K562 (cell line): ENCODE measurements around the gene UBE2N. TPM values are rescaled to one million over a fixed set of nuclear protein-coding genes. Genes with fewer than 3 reads are reported as not detected.

Source experiments
- ARHGAP35 ChIP-seq: fragments of 450-650 bp; IDR thresholded peaks from 2 replicates; pipeline ENCODE4 v1.6.1; 2018; ENCODE audit not compliant: partially characterized antibody
- BCL6 ChIP-seq: fragments of 250-450 bp; sonication (Bioruptor Pico); IDR thresholded peaks from 2 replicates; pipeline ENCODE4 v1.4.0; 2020
- BMI1 ChIP-seq: fragments of 150-350 bp; IDR thresholded peaks from 2 replicates; pipeline ENCODE4 v1.6.1; 2014; ENCODE audit warnings: low read length
- CHD4 ChIP-seq: fragments of 200-600 bp; sonication (generic); IDR thresholded peaks from 3 replicates; pipeline ENCODE4 v1.6.1; 2012; ENCODE audit warnings: low read depth, mild to moderate bottlenecking, mixed read lengths, low read length, inconsistent platforms; ENCODE audit not compliant: insufficient read depth, insufficient replicate concordance, poor library complexity, severe bottlenecking
- HDAC1 ChIP-seq, 2 experiments: fragments of 450-650 bp; IDR thresholded peaks; 2 replicates each; pipeline ENCODE4 v1.6.1; 2016 to 2017; ENCODE audit warnings: inconsistent platforms in 1 of 2, mild to moderate bottlenecking in 1 of 2, moderate library complexity in 1 of 2
- HDAC8 ChIP-seq: fragments of 450-650 bp; IDR thresholded peaks from 2 replicates; pipeline ENCODE4 v1.6.1; 2016; ENCODE audit warnings: mild to moderate bottlenecking, missing genetic modification characterization, moderate library complexity, missing compliant biosample characterization
- NCOA4 ChIP-seq: fragments of 450-650 bp; IDR thresholded peaks from 2 replicates; pipeline ENCODE4 v1.6.1; 2018; ENCODE audit warnings: mild to moderate bottlenecking; ENCODE audit not compliant: partially characterized antibody
- OTX1 ChIP-seq: fragments of 450-650 bp; formaldehyde crosslinking; IDR thresholded peaks from 2 replicates; pipeline ENCODE4 v1.4.0; 2022; ENCODE audit warnings: mild to moderate bottlenecking
- PCBP2 ChIP-seq: fragments of 200-400 bp; formaldehyde crosslinking; IDR thresholded peaks from 2 replicates; pipeline ENCODE4 v1.6.1; 2018; ENCODE audit warnings: low read length, low read depth, mild to moderate bottlenecking, moderate library complexity; ENCODE audit not compliant: poor library complexity, severe bottlenecking
- SAFB ChIP-seq: fragments of 200-400 bp; formaldehyde crosslinking; IDR thresholded peaks from 2 replicates; pipeline ENCODE4 v1.6.1; 2017; ENCODE audit warnings: low read depth, low read length, borderline replicate concordance
- SMARCE1 ChIP-seq: fragments of 450-650 bp; IDR thresholded peaks from 2 replicates; pipeline ENCODE4 v1.7.1; 2016; ENCODE audit warnings: mild to moderate bottlenecking
- SRSF3 ChIP-seq: fragments of 200-400 bp; formaldehyde crosslinking; IDR thresholded peaks from 2 replicates; pipeline ENCODE4 v1.6.1; 2016; ENCODE audit warnings: mild to moderate bottlenecking, low read length, moderate library complexity; ENCODE audit not compliant: insufficient read depth
- ZNF124 ChIP-seq: sonication (generic); formaldehyde crosslinking; IDR thresholded peaks from 2 replicates; pipeline ENCODE4 v1.8.1; 2022; ENCODE audit warnings: missing genetic modification reagents
- ZNF133 ChIP-seq: fragments of 250-450 bp; sonication (Bioruptor Pico); IDR thresholded peaks from 2 replicates; pipeline ENCODE4 v1.4.0; 2020; ENCODE audit warnings: mild to moderate bottlenecking
- ZNF146 ChIP-seq: IDR thresholded peaks from one replicate; pipeline ENCODE4 v1.6.1; 2018; ENCODE audit warnings: missing compliant biosample characterization; ENCODE audit not compliant: unreplicated experiment
- ZNF212 ChIP-seq: fragments of 450-650 bp; formaldehyde crosslinking; IDR thresholded peaks from 2 replicates; pipeline ENCODE4 v1.4.0; 2020; ENCODE audit warnings: mild to moderate bottlenecking
- ZNF57 ChIP-seq: fragments of 450-650 bp; formaldehyde crosslinking; IDR thresholded peaks from 2 replicates; pipeline ENCODE4 v1.4.0; 2020; ENCODE audit warnings: mild to moderate bottlenecking, moderate library complexity
- ZSCAN32 ChIP-seq: fragments of 450-650 bp; formaldehyde crosslinking; IDR thresholded peaks from 2 replicates; pipeline ENCODE4 v1.4.0; 2020; ENCODE audit warnings: mild to moderate bottlenecking, moderate library complexity
- polyA plus RNA-seq, 8 experiments: library from polyadenylated mRNA; depleted of rRNA in 4 of 8; stranded (reverse) in 5 of 8; unstranded in 3 of 8; fragments of >200 nt; fragmentation: Nextera tagmentation in 2 of 8; fragmentation: Illumina TruSeq in 1 of 8; extraction: Ambion mirVana in 2 of 8; extraction: Trizol in 1 of 8; gene quantifications; 2 replicates each; pipeline versions ENCODE4 v1.2.1 to v1.2.3, GENCODE V29; 2011 to 2014; ENCODE audit warnings: inconsistent platforms in 1 of 8, missing spikeins in 1 of 8
- total RNA-seq, 7 experiments: library from RNA; depleted of rRNA in 6 of 7; stranded (reverse); fragments of >200 nt in 6 of 7; fragmentation: Illumina TruSeq in 2 of 7; extraction: Trizol in 2 of 7; gene quantifications; 2 replicates each; pipeline versions ENCODE4 v1.2.1 to v1.2.3, GENCODE V29; 2011 to 2021; ENCODE audit warnings: low replicate concordance in 1 of 7
- TF ChIP-seq, protein P1 (sequence below): fragments of 250-450 bp; sonication (Bioruptor Pico); IDR thresholded peaks from 2 replicates; pipeline ENCODE4 v1.5.0; 2020; ENCODE audit warnings: mild to moderate bottlenecking, borderline replicate concordance
- TF ChIP-seq, protein P2 (sequence below): fragments of 450-650 bp; formaldehyde crosslinking; IDR thresholded peaks from 2 replicates; pipeline ENCODE4 v1.4.0; 2022; ENCODE audit warnings: missing genetic modification characterization
- TF ChIP-seq, protein P3 (sequence below), 3 experiments: IDR thresholded peaks in 2 of 3; conservative IDR thresholded peaks in 1 of 3; 2 replicates each; pipeline ENCODE4 v1.5.1; 2011 to 2012; ENCODE audit warnings: low read length in 3 of 3, mild to moderate bottlenecking in 3 of 3, control low read depth in 2 of 3, improper control_type of control experiment in 1 of 3, inconsistent platforms in 1 of 3, low read depth in 1 of 3, mixed read lengths in 1 of 3, moderate library complexity in 1 of 3; ENCODE audit not compliant: insufficient read depth in 2 of 3
- TF ChIP-seq, protein P4 (sequence below): fragments of 450-650 bp; formaldehyde crosslinking; conservative IDR thresholded peaks from 2 replicates; pipeline ENCODE4 v1.4.0; 2022; ENCODE audit warnings: mild to moderate bottlenecking, missing genetic modification characterization

Gene UBE2N
- total and polyA plus RNA-seq, 9 of the 15 experiments (the other 6 are each of a cell fraction or from before 2014, with no cell fraction given): 189 to 826 (median 260) TPM

DNA sequence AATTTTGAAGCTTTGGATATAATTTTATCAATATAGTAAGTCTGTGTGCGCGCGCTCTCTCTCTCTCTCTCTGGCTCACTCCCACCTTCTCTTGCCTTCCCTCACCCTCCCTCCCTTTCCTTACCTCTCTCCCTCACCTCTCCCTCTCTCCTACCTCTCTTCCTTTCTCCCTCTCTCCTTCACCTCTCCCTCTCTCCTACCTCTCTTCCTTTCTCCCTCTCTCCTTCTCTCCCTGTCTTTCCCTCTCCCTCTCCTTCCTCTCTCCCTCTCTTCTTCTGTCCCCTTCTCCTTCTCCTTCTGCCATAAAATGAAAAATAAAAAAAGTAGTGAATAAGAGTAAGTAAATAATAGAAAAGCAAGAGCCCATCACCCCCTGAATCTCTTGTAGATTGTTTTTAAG is 73.0 kb downstream of the UBE2N start (continued):
- TF ChIP-seq CHD4 (no peak), HDAC8 (tag) (no peak), ZNF124 (no peak), OTX1 (CRISPR knock-in tag) (peak; percentile 52; the same call in 1 of the 2 replicates), ZNF133 (no peak), SAFB (no peak), NCOA4 (peak; percentile 26), SRSF3 (no peak), ZNF212 (CRISPR knock-in tag) (no peak), ZNF146 (CRISPR knock-in tag) (no peak), ARHGAP35 (peak; percentile 10), PCBP2 (peak; percentile 70), BCL6 (no peak), HDAC1 (IDR thresholded peaks at IDR 0.05) (0 out of 4 replicates have a peak, but pooled peaks of 1 of the 2 experiments have one; percentile 29), BMI1 (no peak), ZSCAN32 (CRISPR knock-in tag) (no peak), ZNF57 (CRISPR knock-in tag) (no peak), SMARCE1 (no peak)
- TF ChIP-seq, protein P1, sequence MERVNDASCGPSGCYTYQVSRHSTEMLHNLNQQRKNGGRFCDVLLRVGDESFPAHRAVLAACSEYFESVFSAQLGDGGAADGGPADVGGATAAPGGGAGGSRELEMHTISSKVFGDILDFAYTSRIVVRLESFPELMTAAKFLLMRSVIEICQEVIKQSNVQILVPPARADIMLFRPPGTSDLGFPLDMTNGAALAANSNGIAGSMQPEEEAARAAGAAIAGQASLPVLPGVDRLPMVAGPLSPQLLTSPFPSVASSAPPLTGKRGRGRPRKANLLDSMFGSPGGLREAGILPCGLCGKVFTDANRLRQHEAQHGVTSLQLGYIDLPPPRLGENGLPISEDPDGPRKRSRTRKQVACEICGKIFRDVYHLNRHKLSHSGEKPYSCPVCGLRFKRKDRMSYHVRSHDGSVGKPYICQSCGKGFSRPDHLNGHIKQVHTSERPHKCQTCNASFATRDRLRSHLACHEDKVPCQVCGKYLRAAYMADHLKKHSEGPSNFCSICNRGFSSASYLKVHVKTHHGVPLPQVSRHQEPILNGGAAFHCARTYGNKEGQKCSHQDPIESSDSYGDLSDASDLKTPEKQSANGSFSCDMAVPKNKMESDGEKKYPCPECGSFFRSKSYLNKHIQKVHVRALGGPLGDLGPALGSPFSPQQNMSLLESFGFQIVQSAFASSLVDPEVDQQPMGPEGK (CRISPR knock-in tag): no peak
- TF ChIP-seq, protein P2, sequence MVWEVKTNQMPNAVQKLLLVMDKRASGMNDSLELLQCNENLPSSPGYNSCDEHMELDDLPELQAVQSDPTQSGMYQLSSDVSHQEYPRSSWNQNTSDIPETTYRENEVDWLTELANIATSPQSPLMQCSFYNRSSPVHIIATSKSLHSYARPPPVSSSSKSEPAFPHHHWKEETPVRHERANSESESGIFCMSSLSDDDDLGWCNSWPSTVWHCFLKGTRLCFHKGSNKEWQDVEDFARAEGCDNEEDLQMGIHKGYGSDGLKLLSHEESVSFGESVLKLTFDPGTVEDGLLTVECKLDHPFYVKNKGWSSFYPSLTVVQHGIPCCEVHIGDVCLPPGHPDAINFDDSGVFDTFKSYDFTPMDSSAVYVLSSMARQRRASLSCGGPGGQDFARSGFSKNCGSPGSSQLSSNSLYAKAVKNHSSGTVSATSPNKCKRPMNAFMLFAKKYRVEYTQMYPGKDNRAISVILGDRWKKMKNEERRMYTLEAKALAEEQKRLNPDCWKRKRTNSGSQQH (CRISPR knock-in tag): peak; percentile 79; the same call in 1 of the 2 replicates
- TF ChIP-seq, protein P3, sequence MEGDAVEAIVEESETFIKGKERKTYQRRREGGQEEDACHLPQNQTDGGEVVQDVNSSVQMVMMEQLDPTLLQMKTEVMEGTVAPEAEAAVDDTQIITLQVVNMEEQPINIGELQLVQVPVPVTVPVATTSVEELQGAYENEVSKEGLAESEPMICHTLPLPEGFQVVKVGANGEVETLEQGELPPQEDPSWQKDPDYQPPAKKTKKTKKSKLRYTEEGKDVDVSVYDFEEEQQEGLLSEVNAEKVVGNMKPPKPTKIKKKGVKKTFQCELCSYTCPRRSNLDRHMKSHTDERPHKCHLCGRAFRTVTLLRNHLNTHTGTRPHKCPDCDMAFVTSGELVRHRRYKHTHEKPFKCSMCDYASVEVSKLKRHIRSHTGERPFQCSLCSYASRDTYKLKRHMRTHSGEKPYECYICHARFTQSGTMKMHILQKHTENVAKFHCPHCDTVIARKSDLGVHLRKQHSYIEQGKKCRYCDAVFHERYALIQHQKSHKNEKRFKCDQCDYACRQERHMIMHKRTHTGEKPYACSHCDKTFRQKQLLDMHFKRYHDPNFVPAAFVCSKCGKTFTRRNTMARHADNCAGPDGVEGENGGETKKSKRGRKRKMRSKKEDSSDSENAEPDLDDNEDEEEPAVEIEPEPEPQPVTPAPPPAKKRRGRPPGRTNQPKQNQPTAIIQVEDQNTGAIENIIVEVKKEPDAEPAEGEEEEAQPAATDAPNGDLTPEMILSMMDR (IDR thresholded peaks at IDR 0.05 in 2 of 3, conservative IDR thresholded peaks at IDR 0.05 in 1 of 3; ENCODE audit: insufficient read depth in 2 of 3, low read depth in 1 of 3, low read length in 3 of 3): no peak
- TF ChIP-seq, protein P4, sequence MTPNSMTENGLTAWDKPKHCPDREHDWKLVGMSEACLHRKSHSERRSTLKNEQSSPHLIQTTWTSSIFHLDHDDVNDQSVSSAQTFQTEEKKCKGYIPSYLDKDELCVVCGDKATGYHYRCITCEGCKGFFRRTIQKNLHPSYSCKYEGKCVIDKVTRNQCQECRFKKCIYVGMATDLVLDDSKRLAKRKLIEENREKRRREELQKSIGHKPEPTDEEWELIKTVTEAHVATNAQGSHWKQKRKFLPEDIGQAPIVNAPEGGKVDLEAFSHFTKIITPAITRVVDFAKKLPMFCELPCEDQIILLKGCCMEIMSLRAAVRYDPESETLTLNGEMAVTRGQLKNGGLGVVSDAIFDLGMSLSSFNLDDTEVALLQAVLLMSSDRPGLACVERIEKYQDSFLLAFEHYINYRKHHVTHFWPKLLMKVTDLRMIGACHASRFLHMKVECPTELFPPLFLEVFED (CRISPR knock-in tag): peak; percentile 37; the same call in 1 of the 2 replicates
